ELR (cell line): ENCODE data around the gene LRRC1.
A peak's percentile ranks its signal among the peaks of the same experiment; 100 is the strongest.

Source experiments
- DNase-seq: peaks from one replicate; pipeline ENCODE4 v3.0.0-alpha.2; 2015; ENCODE audit warnings: low read depth

The LRRC1 gene

GRCh38 chr6:53961679-53962370, 167.0 kb downstream of the LRRC1 start:
- peak; percentile 60 for DNase-seq

GRCh38 chr6:53962646-53963045, 167.8 kb downstream of the LRRC1 start:
- no peak for DNase-seq

GRCh38 chr6:53967415-53967814, 172.6 kb downstream of the LRRC1 start:
- no peak for DNase-seq
